ENCODE results near the gene COX7C. TPM values are rescaled to one million over a fixed set of nuclear protein-coding genes. Genes with fewer than 3 reads are reported as not detected.

The COX7C gene, protein sequence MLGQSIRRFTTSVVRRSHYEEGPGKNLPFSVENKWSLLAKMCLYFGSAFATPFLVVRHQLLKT
- total RNA-seq: 170 and 222 TPM in 2 replicates

DNA sequence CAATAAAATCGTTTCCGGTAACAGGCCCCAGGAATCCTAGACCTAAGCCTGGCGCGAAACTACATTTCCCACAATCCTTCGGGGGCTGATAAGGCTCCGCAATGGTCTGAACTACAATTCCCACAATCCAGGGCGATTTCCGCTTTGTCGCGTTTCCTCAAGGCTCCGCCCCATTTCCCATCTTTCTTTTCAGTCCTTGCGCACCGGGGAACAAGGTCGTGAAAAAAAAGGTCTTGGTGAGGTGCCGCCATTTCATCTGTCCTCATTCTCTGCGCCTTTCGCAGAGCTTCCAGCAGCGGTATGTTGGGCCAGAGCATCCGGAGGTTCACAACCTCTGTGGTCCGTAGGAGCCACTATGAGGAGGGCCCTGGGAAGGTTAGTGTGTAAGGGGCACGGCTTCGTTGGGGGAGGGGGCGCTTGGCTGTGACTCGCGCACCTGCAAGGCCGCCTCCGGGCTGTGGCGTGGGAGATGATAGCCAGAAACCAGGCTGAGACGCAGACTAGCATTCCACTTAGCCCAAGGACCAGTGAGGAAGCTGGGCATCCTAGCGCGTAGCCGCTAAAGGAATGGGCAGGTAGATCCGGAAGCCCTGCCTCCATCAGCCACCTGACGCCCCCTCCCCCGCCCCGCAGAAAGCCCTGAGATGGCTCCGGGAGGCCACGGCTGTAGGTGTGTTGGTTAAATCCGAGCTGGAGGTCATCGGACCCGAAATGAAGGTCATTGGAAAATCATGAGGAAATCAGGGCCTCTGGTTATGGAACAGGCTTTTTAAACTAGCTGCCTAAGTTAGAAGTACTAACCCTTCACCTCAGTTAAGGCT lies at the start of gene COX7C:
Gene COX7C (plus strand): TSS at position 186 of the 821 bp plus-strand sequence. CDS start 115 bp downstream, at position 301.

